Kidney (tissue), 14 donors: ENCODE results near the gene NIPA2. TPM values are rescaled to one million over a fixed set of nuclear protein-coding genes. Genes with fewer than 3 reads are reported as not detected.

Experiments
- DNase-seq, 5 donors: peaks; one replicate each; pipeline ENCODE4 v3.0.0-alpha.2; 2013 to 2020
- FAIRE-seq: peaks from 2 replicates; lab custom pipeline; 2012; peaks lifted over from hg19 to GRCh38; lab: Jason Lieb, UNC
- H3K27ac ChIP-seq, 2 donors: one replicate each; pipeline ENCODE4 v1.7.0; 2013; ENCODE audit warnings: low read depth in 2 of 2, low read length in 2 of 2, inconsistent platforms in 1 of 2
- H3K27me3 ChIP-seq: one replicate; pipeline ENCODE4 v1.7.1; 2013; ENCODE audit warnings: low read length, inconsistent platforms; ENCODE audit not compliant: control insufficient read depth, insufficient read depth
- H3K36me3 ChIP-seq, 3 donors: one replicate each; pipeline versions ENCODE4 v1.7.0 to v1.7.1; 2013; ENCODE audit warnings: low read length in 3 of 3, control low read depth in 1 of 3, inconsistent platforms in 1 of 3; ENCODE audit not compliant: insufficient read depth in 3 of 3, control insufficient read depth in 2 of 3
- H3K4me1 ChIP-seq, 3 donors: one replicate each; pipeline versions ENCODE4 v1.7.0 to v1.7.1; 2013; ENCODE audit warnings: low read length in 3 of 3, inconsistent platforms in 1 of 3, low read depth in 1 of 3; ENCODE audit not compliant: control insufficient read depth in 2 of 3, insufficient read depth in 2 of 3
- H3K4me3 ChIP-seq, 3 donors: one replicate each; pipeline versions ENCODE4 v1.7.0 to v1.8.1; 2013; ENCODE audit warnings: low read length in 3 of 3, control low read depth in 1 of 3, inconsistent platforms in 1 of 3
- H3K9ac ChIP-seq, 3 donors: one replicate each; pipeline versions ENCODE4 v1.7.0 to v1.7.1; 2013; ENCODE audit warnings: low read length in 3 of 3, control low read depth in 1 of 3, inconsistent platforms in 1 of 3
- H3K9me3 ChIP-seq, 3 donors: one replicate each; pipeline versions ENCODE4 v1.7.0 to v1.7.1; 2013; ENCODE audit warnings: low read length in 3 of 3, control low read depth in 1 of 3, inconsistent platforms in 1 of 3; ENCODE audit not compliant: control insufficient read depth in 2 of 3, insufficient read depth in 1 of 3
- intact Hi-C: fragments of 100-400 bp; cut with DNase I; formaldehyde crosslinking; loops from one replicate; pipeline ENCODE4 v1.11.1; 2022
- polyA plus RNA-seq: library from polyadenylated mRNA; stranded (reverse); fragments of 350-450 nt; fragmentation: Illumina TruSeq; extraction: RNeasy Lipid Tissue Mini Kit (QIAGEN cat#74804); gene quantifications from one replicate; pipeline ENCODE4 v1.2.3, GENCODE V29; 2014; ENCODE audit warnings: low read depth, low replicate concordance; ENCODE audit not compliant: insufficient read depth
- total RNA-seq: library from RNA; stranded (reverse); fragmentation: NEBNext Ultra II Directional; extraction: Animal tissue kit (Norgen Biotek cat#: 25700); gene quantifications from one replicate; pipeline ENCODE4 v1.2.1, GENCODE V29; 2021
- TF ChIP-seq, protein P1 (sequence below): IDR thresholded peaks from 3 replicates; pipeline ENCODE4 v1.5.1; 2012; ENCODE audit warnings: mild to moderate bottlenecking, moderate library complexity, borderline replicate concordance; ENCODE audit not compliant: insufficient read depth; ENCODE audit errors: extremely low read depth
- donor health status: control.
- donor health status: control.
- donor health status: control.
- donor health status: control.
- donor health status: control.
- donor health status: DM: yes; HTN: yes; CAD: no.
- donor health status: Normal renal cell carcinoma (clear cell type).

The NIPA2 gene
- total and polyA plus RNA-seq, 2 donors from 2014 or later = 30.0 to 48.5 TPM

- peak in 2 of 5 donors; percentile 7 to 10 for DNase-seq
- peaks cover 0 to 10% (median 9%) of the 10 kb centered on the region in 3 donors for H3K36me3 ChIP-seq
- FAIRE-seq = no peak
- intact Hi-C loops = no loop called here
- TF ChIP-seq, protein P1, sequence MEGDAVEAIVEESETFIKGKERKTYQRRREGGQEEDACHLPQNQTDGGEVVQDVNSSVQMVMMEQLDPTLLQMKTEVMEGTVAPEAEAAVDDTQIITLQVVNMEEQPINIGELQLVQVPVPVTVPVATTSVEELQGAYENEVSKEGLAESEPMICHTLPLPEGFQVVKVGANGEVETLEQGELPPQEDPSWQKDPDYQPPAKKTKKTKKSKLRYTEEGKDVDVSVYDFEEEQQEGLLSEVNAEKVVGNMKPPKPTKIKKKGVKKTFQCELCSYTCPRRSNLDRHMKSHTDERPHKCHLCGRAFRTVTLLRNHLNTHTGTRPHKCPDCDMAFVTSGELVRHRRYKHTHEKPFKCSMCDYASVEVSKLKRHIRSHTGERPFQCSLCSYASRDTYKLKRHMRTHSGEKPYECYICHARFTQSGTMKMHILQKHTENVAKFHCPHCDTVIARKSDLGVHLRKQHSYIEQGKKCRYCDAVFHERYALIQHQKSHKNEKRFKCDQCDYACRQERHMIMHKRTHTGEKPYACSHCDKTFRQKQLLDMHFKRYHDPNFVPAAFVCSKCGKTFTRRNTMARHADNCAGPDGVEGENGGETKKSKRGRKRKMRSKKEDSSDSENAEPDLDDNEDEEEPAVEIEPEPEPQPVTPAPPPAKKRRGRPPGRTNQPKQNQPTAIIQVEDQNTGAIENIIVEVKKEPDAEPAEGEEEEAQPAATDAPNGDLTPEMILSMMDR = no peak
- H3K27ac ChIP-seq = no peak overlapping the region
- H3K9ac ChIP-seq = no peak overlapping the region
- no peaks in the 10 kb centered on the region for H3K9me3 ChIP-seq
- H3K4me1 ChIP-seq = no peaks in the 10 kb centered on the region
- H3K4me3 ChIP-seq = no peak overlapping the region
- no peaks in the 10 kb centered on the region for H3K27me3 ChIP-seq
These were observed 7.6 kb downstream of the NIPA2 start for GRCh38 chr15:22846073-22846472.

- FAIRE-seq = no peak
- Histone ChIP-seq H3K27ac (no peak overlapping the region), H3K36me3 (peaks cover 0 to 23% (median 9%) of the 10 kb centered on the region in 3 donors), H3K27me3 (no peaks in the 10 kb centered on the region), H3K9me3 (no peaks in the 10 kb centered on the region), H3K4me3 (no peak overlapping the region), H3K9ac (no peak overlapping the region), H3K4me1 (no peaks in the 10 kb centered on the region)
- TF ChIP-seq, protein P1 = no peak
- DNase-seq = no peak
- intact Hi-C loops = no loop called here
These were observed 11.6 kb downstream of the NIPA2 start for GRCh38 chr15:22850055-22850454.

DNA sequence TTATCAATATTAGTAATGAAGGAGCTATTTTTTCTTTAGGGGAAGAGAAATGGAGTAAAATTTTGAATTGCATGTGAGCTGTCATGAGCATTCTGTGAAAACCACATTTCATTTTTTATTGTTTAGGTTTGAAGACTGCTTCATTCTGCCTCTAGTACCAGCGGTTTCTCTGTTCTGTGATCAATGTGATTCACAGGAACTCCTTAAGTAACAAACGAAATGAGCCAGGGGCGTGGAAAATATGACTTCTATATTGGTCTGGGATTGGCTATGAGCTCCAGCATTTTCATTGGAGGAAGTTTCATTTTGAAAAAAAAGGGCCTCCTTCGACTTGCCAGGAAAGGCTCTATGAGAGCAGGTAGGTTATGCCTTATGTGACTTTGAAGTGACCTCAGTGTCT, 13.0 kb downstream of the NIPA2 start:
- TF ChIP-seq, protein P1 = no peak

DNA sequence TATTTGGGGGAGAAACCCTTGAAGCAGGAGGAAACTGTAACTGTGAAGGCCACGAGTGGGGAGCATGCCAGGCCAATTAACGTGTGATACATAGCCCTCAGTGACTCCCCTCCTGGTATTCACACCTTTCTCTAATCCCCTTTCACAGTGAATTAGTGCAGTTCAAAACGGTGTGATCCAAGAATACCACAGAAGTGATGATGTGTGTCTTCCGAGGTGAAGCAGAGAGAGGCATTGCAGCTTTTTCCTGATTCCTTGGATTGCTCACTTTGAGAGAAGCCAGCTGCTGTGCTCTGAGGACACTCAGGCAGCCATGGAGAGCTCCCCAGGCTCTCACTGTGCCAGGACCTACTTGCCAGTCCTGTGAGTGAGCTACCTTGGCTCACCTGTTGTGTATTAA, 17.3 kb downstream of the NIPA2 start:
- no peaks in the 10 kb centered on the region for H3K9me3 ChIP-seq
- FAIRE-seq (no peak), DNase-seq (peak in 2 of 5 donors; percentile 15 to 32)
- H3K27ac ChIP-seq = no peak overlapping the region
- H3K4me1 ChIP-seq = no peaks in the 10 kb centered on the region
- H3K9ac ChIP-seq = no peak overlapping the region
- TF ChIP-seq, protein P1 = no peak
- intact Hi-C loops = no loop called here
- H3K4me3 ChIP-seq = no peak overlapping the region
- no peaks in the 10 kb centered on the region for H3K27me3 ChIP-seq
- peaks cover 5 to 30% (median 8%) of the 10 kb centered on the region in 3 donors for H3K36me3 ChIP-seq

More for the DNA sequence above, 13.0 kb downstream of the NIPA2 start:
- FAIRE-seq (no peak), DNase-seq (no peak)
- H3K36me3 ChIP-seq = peaks cover 2 to 27% (median 12%) of the 10 kb centered on the region in 3 donors
- intact Hi-C loops = no loop called here
- no peaks in the 10 kb centered on the region for H3K9me3 ChIP-seq
- H3K4me1 ChIP-seq = no peaks in the 10 kb centered on the region
- H3K9ac ChIP-seq = no peak overlapping the region
- no peaks in the 10 kb centered on the region for H3K27me3 ChIP-seq
- no peak overlapping the region for H3K27ac ChIP-seq
- H3K4me3 ChIP-seq = no peak overlapping the region
